DOHH2 (cell line): ENCODE measurements around the gene RPL35.
A peak's percentile ranks its signal among the peaks of the same experiment; 100 is the strongest.

Experiments used
- H3F3A ChIP-seq: fragments of 200-600 bp; sonication (generic), shearing (Covaris generic); 2 replicates; pipeline ENCODE4 v1.6.0; 2016; ENCODE audit warnings: antibody characterized with exemption, mild to moderate bottlenecking; ENCODE audit not compliant: control insufficient read depth, insufficient read depth
- H3K27ac ChIP-seq: fragments of 200-600 bp; sonication (generic); 2 replicates; pipeline ENCODE4 v1.5.1; 2014; ENCODE audit warnings: low read depth, mild to moderate bottlenecking, low read length, moderate library complexity
- H3K27me3 ChIP-seq: fragments of 200-600 bp; sonication (generic); 2 replicates; pipeline ENCODE4 v1.6.1; 2014; ENCODE audit warnings: mild to moderate bottlenecking, low read length, mixed read lengths; ENCODE audit not compliant: control insufficient read depth
- H3K36me3 ChIP-seq: fragments of 200-600 bp; sonication (generic); 2 replicates; pipeline ENCODE4 v1.6.1; 2014; ENCODE audit warnings: mild to moderate bottlenecking, low read length, moderate library complexity, mixed read lengths; ENCODE audit not compliant: control insufficient read depth
- H3K4me1 ChIP-seq: fragments of 200-600 bp; sonication (generic); 2 replicates; pipeline ENCODE4 v1.6.1; 2014; ENCODE audit warnings: mild to moderate bottlenecking, low read length, mixed read lengths; ENCODE audit not compliant: control insufficient read depth
- H3K4me2 ChIP-seq: fragments of 200-600 bp; sonication (generic); 2 replicates; pipeline ENCODE4 v1.6.0; 2014; ENCODE audit warnings: mild to moderate bottlenecking, low read length, moderate library complexity
- H3K4me3 ChIP-seq: fragments of 200-600 bp; sonication (generic); 2 replicates; pipeline ENCODE4 v1.5.1; 2014; ENCODE audit warnings: mild to moderate bottlenecking, low read length, mixed read lengths
- H3K79me2 ChIP-seq: fragments of 200-600 bp; sonication (generic); 2 replicates; pipeline ENCODE4 v1.6.1; 2014; ENCODE audit warnings: mild to moderate bottlenecking, low read length, mixed read lengths; ENCODE audit not compliant: control insufficient read depth
- H3K9me2 ChIP-seq: fragments of 200-600 bp; sonication (generic); replicated peaks from 2 replicates; pipeline ENCODE4 v1.6.1; 2014; ENCODE audit warnings: mild to moderate bottlenecking, low read length, mixed read lengths; ENCODE audit not compliant: control insufficient read depth
- H3K9me3 ChIP-seq: fragments of 200-600 bp; sonication (generic); 2 replicates; pipeline ENCODE4 v1.6.1; 2014; ENCODE audit warnings: antibody characterized with exemption, low read length, mixed read lengths; ENCODE audit not compliant: control insufficient read depth, insufficient read depth
- H4K20me1 ChIP-seq: fragments of 200-600 bp; sonication (generic); 2 replicates; pipeline ENCODE4 v1.6.0; 2014; ENCODE audit warnings: low read depth, mild to moderate bottlenecking, antibody characterized with exemption, low read length, moderate library complexity; ENCODE audit not compliant: control insufficient read depth, insufficient read depth
- EZH2phosphoT487 ChIP-seq: fragments of 200-600 bp; sonication (generic); IDR thresholded peaks from 2 replicates; pipeline ENCODE4 v1.6.1; 2017; ENCODE audit warnings: borderline replicate concordance, mild to moderate bottlenecking, antibody characterized with exemption, low read length, moderate library complexity, mixed read lengths
- TF ChIP-seq, protein P1 (sequence below): fragments of 200-600 bp; sonication (generic); IDR thresholded peaks from one replicate; pipeline ENCODE4 v1.5.1; 2014; ENCODE audit warnings: antibody characterized with exemption, mild to moderate bottlenecking, low read depth, low read length; ENCODE audit not compliant: poor library complexity, severe bottlenecking

Gene RPL35

DNA sequence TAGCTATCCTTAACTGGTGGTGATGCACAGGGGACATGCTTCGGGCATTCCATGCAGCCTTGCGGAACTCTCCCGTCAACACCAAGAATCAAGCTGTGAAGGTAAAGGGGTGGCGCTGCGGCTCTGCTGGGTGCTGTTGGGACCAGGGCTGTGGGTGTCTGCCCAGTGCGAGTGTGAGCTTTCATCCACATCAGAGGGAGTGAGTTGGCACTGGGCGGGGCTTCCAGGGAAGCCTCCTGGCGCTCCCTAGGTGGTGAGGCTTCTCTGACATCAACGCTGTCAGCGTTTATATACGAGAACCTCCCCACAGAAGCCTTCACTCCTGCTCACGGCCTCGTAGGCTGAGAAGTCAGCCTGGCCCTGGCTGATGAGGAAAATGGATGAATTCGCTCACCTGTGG is 11.9 kb upstream of the RPL35 start:
- Histone ChIP-seq H3K4me1 (peaks cover 36% of the 10 kb centered on the region), H3K27ac (peak overlapping the region; percentile 70; the same call in 1 of the 2 replicates), H3K79me2 (peaks cover 70% of the 10 kb centered on the region), H3K36me3 (peaks cover 94% of the 10 kb centered on the region), H3K9me2 (no peaks in the 10 kb centered on the region), H3K4me3 (no peak overlapping the region), H4K20me1 (peaks cover 30% of the 10 kb centered on the region; the same call in 1 of the 2 replicates), H3K27me3 (no peaks in the 10 kb centered on the region), H3F3A (peaks cover 21% of the 10 kb centered on the region), H3K9me3 (no peaks in the 10 kb centered on the region), H3K4me2 (peak overlapping the region; percentile 91)
- TF ChIP-seq EZH2phosphoT487, result no peak
- TF ChIP-seq, protein P1, sequence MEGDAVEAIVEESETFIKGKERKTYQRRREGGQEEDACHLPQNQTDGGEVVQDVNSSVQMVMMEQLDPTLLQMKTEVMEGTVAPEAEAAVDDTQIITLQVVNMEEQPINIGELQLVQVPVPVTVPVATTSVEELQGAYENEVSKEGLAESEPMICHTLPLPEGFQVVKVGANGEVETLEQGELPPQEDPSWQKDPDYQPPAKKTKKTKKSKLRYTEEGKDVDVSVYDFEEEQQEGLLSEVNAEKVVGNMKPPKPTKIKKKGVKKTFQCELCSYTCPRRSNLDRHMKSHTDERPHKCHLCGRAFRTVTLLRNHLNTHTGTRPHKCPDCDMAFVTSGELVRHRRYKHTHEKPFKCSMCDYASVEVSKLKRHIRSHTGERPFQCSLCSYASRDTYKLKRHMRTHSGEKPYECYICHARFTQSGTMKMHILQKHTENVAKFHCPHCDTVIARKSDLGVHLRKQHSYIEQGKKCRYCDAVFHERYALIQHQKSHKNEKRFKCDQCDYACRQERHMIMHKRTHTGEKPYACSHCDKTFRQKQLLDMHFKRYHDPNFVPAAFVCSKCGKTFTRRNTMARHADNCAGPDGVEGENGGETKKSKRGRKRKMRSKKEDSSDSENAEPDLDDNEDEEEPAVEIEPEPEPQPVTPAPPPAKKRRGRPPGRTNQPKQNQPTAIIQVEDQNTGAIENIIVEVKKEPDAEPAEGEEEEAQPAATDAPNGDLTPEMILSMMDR, result no peak

DNA sequence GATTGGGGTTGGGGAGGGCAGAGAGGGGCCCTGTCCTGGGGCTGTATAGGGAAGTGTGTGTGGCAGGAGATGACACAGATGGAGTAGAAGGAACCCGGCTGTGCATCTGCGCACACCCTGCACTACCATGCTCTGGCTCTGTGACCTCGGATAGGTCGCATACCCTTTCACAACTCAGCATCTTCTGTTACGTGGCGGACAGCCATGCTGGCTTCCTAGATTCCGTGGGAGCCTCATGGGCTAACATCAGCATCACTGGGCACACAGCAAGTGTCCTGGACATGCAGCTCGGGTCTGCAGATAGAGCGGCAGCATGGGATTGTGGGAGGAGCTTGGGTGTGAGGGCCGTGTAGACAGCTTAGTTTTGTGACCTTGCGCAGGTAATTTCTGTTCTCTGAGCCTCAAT is 9.4 kb upstream of the RPL35 start:
- H3K4me1 ChIP-seq, result peaks cover 49% of the 10 kb centered on the region
- H3K36me3 ChIP-seq, result peaks cover 79% of the 10 kb centered on the region
- H3K27ac ChIP-seq, result peak overlapping the region; percentile 70; the same call in 1 of the 2 replicates
- peak overlapping the region; percentile 91 for H3K4me2 ChIP-seq
- no peaks in the 10 kb centered on the region for H3K9me2 ChIP-seq
- H3K79me2 ChIP-seq, result peaks cover 87% of the 10 kb centered on the region
- peak overlapping the region; percentile 75 for H3K4me3 ChIP-seq
- no peaks in the 10 kb centered on the region for H3K27me3 ChIP-seq
- peaks cover 6% of the 10 kb centered on the region for H3F3A ChIP-seq
- TF ChIP-seq, protein P1, result no peak
- no peak for TF ChIP-seq EZH2phosphoT487
- H4K20me1 ChIP-seq, result peaks cover 30% of the 10 kb centered on the region; the same call in 1 of the 2 replicates
- H3K9me3 ChIP-seq, result no peaks in the 10 kb centered on the region

DNA sequence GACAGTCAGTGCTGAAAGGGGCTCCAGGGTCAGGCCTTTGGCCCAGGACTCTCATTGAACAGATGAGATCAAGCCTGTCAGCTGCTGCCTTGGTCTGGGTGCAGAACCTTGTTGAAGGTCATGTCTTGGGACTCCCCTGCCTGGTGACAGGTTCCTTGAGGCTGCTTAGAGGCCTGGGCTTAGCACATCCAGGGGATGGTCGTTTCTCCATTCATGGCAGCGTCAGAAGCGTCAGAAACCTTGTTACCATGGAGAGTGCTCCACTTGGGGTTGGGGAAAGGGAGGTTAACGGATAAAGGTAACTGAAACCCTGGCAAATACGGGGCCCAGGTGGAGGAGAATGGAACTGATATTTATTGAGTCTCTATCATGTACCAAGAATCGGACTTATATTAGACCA is 9.0 kb upstream of the RPL35 start:
- Histone ChIP-seq H3K4me1 (peaks cover 49% of the 10 kb centered on the region), H3K27ac (peak overlapping the region; percentile 91), H3K79me2 (peaks cover 86% of the 10 kb centered on the region), H3K36me3 (peaks cover 75% of the 10 kb centered on the region), H3F3A (peaks cover 6% of the 10 kb centered on the region), H3K27me3 (no peaks in the 10 kb centered on the region), H3K4me3 (peak overlapping the region; percentile 75), H3K9me3 (no peaks in the 10 kb centered on the region), H3K4me2 (peak overlapping the region; percentile 91), H3K9me2 (no peaks in the 10 kb centered on the region), H4K20me1 (peaks cover 30% of the 10 kb centered on the region; the same call in 1 of the 2 replicates)
- TF ChIP-seq EZH2phosphoT487, result no peak
- TF ChIP-seq, protein P1, result no peak
